A549 (cell line): ENCODE results near the gene PRDM2. TPM values are rescaled to one million over a fixed set of nuclear protein-coding genes. Genes with fewer than 3 reads are reported as not detected.

Experiments
- ATAC-seq, 2 experiments: fragments of 200-7000 bp in 1 of 2; fragments of >200 bp in 1 of 2; cut with Nextera tagmentation in 1 of 2; cut with Tn5 transposase in 1 of 2; 3 replicates each; pipeline versions ENCODE4 v1.8.0 to v1.9.1; 2018 to 2020; ENCODE audit warnings: mild to moderate bottlenecking in 1 of 2, moderate library complexity in 1 of 2
- CTCF ChIA-PET: fragments of 300-600 bp; sonication (Branson Sonifier 250); formaldehyde crosslinking; extraction: SDS; loops from one replicate; lab custom pipeline; 2021; ENCODE audit warnings: antibody characterized with exemption, inconsistent platforms; lab: Yijun Ruan, JAX
- POLR2A ChIA-PET: fragments of 350-600 bp; formaldehyde crosslinking; extraction: SDS; loops from one replicate; lab custom pipeline; 2021; ENCODE audit warnings: antibody characterized with exemption, inconsistent platforms; lab: Yijun Ruan, JAX
- DNase-seq, 2 experiments: peaks; one replicate each; pipeline versions ENCODE4 v3.0.0 to v3.0.0-alpha.2; 2011 to 2016; ENCODE audit warnings: low read depth in 1 of 2, low spot score in 1 of 2
- FAIRE-seq: peaks from 2 replicates; lab custom pipeline; 2011; peaks lifted over from hg19 to GRCh38; lab: Jason Lieb, UNC
- H3K27ac ChIP-seq, 2 experiments: fragments of >200 bp; sonication (Bioruptor Twin); formaldehyde crosslinking; 3 replicates each; pipeline ENCODE4 v1.5.1; 2016 to 2017
- H3K4me1 ChIP-seq: fragments of >200 bp; sonication (Bioruptor Twin); formaldehyde crosslinking; 3 replicates; pipeline ENCODE4 v1.6.1; 2016
- H3K4me2 ChIP-seq: fragments of >200 bp; sonication (Bioruptor Twin); formaldehyde crosslinking; 3 replicates; pipeline ENCODE4 v1.6.1; 2016
- H3K4me3 ChIP-seq: fragments of >200 bp; sonication (Bioruptor Twin); formaldehyde crosslinking; 3 replicates; pipeline ENCODE4 v1.5.1; 2016
- H3K9me3 ChIP-seq: fragments of >200 bp; sonication (Bioruptor Twin); formaldehyde crosslinking; 3 replicates; pipeline ENCODE4 v1.6.1; 2016
- BHLHE40 ChIP-seq: IDR thresholded peaks from 2 replicates; pipeline ENCODE4 v1.6.1; 2012; ENCODE audit warnings: low read depth, low read length, inconsistent platforms
- CEBPB ChIP-seq, 2 experiments: fragments of >200 bp in 1 of 2; sonication (Bioruptor Twin) in 1 of 2; formaldehyde crosslinking in 1 of 2; IDR thresholded peaks; 2 replicates each; pipeline ENCODE4 v1.6.1; 2012 to 2016
- CHD2 ChIP-seq: fragments of 150-350 bp; IDR thresholded peaks from 2 replicates; pipeline ENCODE4 v1.6.1; 2014; ENCODE audit warnings: low read length; ENCODE audit not compliant: partially characterized antibody
- EHMT2 ChIP-seq: fragments of 200-600 bp; sonication (generic); IDR thresholded peaks from 2 replicates; pipeline ENCODE4 v1.6.1; 2016; ENCODE audit warnings: antibody characterized with exemption, low read depth, mild to moderate bottlenecking, moderate library complexity
- ESRRA ChIP-seq: fragments of 150-350 bp; IDR thresholded peaks from 2 replicates; pipeline ENCODE4 v1.6.1; 2014; ENCODE audit warnings: mild to moderate bottlenecking, low read length, borderline replicate concordance
- GATA3 ChIP-seq: IDR thresholded peaks from 2 replicates; pipeline ENCODE4 v1.6.1; 2012; ENCODE audit warnings: borderline replicate concordance
- HDAC2 ChIP-seq: fragments of 200-600 bp; sonication (generic); IDR thresholded peaks from 2 replicates; pipeline ENCODE4 v1.6.1; 2016
- HEYL ChIP-seq: fragments of 250-450 bp; sonication (Bioruptor Pico); IDR thresholded peaks from 2 replicates; pipeline ENCODE4 v1.8.0; 2021; ENCODE audit warnings: mild to moderate bottlenecking, moderate library complexity
- HOXB13 ChIP-seq: fragments of 250-450 bp; sonication (Bioruptor Pico); IDR thresholded peaks from 2 replicates; pipeline ENCODE4 v1.5.0; 2020; ENCODE audit warnings: low read depth, mild to moderate bottlenecking, moderate library complexity
- JUN ChIP-seq, 2 experiments: fragments of >200 bp; sonication (Bioruptor Twin); formaldehyde crosslinking; IDR thresholded peaks; 2 replicates in 1 of 2; 3 replicates in 1 of 2; pipeline ENCODE4 v1.6.1; 2016 to 2017
- MAX ChIP-seq: IDR thresholded peaks from 2 replicates; pipeline ENCODE4 v1.6.1; 2012
- NPAS2 ChIP-seq: fragments of 250-450 bp; sonication (Bioruptor Pico); IDR thresholded peaks from 2 replicates; pipeline ENCODE4 v1.8.0; 2022; ENCODE audit warnings: mild to moderate bottlenecking, moderate library complexity, borderline replicate concordance
- NR3C1 ChIP-seq: fragments of >200 bp; sonication (Bioruptor Twin); formaldehyde crosslinking; IDR thresholded peaks from 3 replicates; pipeline ENCODE4 v1.6.1; 2017
- RCOR1 ChIP-seq: fragments of 150-350 bp; IDR thresholded peaks from 2 replicates; pipeline ENCODE4 v1.6.1; 2014; ENCODE audit warnings: antibody characterized with exemption, low read length, low read depth
- REST ChIP-seq: fragments of 200-600 bp; sonication (generic); IDR thresholded peaks from 2 replicates; pipeline ENCODE4 v1.6.1; 2016; ENCODE audit warnings: antibody characterized with exemption, mild to moderate bottlenecking, moderate library complexity
- SMC3 ChIP-seq: fragments of >200 bp; sonication (Bioruptor Twin); formaldehyde crosslinking; IDR thresholded peaks from 3 replicates; pipeline ENCODE4 v1.6.1; 2018; ENCODE audit warnings: inconsistent platforms
- ZFP36 ChIP-seq: fragments of 450-650 bp; IDR thresholded peaks from 2 replicates; pipeline ENCODE4 v1.6.1; 2014; ENCODE audit warnings: borderline replicate concordance; ENCODE audit not compliant: partially characterized antibody
- ZNF302 ChIP-seq: fragments of 250-450 bp; sonication (Bioruptor Pico); IDR thresholded peaks from 2 replicates; pipeline ENCODE4 v1.9.0; 2021; ENCODE audit warnings: inconsistent platforms, mild to moderate bottlenecking, moderate library complexity
- WGBS: methylation state at CpG from one replicate; pipeline ENCODE4 v1.1.6; 2017; ENCODE audit errors: missing lambda C conversion rate; 5-methylcytosine and 5-hydroxymethylcytosine counted together
- polyA plus RNA-seq, 4 experiments: library from polyadenylated mRNA; depleted of rRNA in 3 of 4; stranded (reverse); fragments of >200 nt; fragmentation: RNase III in 1 of 4; extraction: RNeasy Plus Mini Kit Qiagen cat#74134 plus additional on column Dnase treatment in 1 of 4; gene quantifications; 2 replicates in 3 of 4; 3 replicates in 1 of 4; pipeline ENCODE4 v1.2.3, GENCODE V29; 2011 to 2017

Gene PRDM2
- polyA plus RNA-seq, 2 of the 4 experiments (the other 2 are of a cell fraction), result 7.9 to 8.4 TPM

GRCh38 chr1:13694886-13695684 lies 4.9 kb upstream of the PRDM2 start (continued):
- no peak for TF ChIP-seq GATA3

GRCh38 chr1:13697738-13698137 lies 2.2 kb upstream of the PRDM2 start:
- no peak for FAIRE-seq
- H3K4me2 ChIP-seq, result no peak overlapping the region
- DNase-seq, result peak in 1 of 2 experiments; percentile 2
- 0 out of 3 replicates have a peak, but pooled peaks cover 4% of the 10 kb centered on the region for H3K4me1 ChIP-seq
- H3K9me3 ChIP-seq, result no peaks in the 10 kb centered on the region; the same call in 2 of the 3 replicates
- no peak overlapping the region for H3K4me3 ChIP-seq
- WGBS, result 52% methylated on average over 2 of the region's 2 CpGs
- CTCF ChIA-PET, result no interaction called here
- H3K27ac ChIP-seq, result no peak overlapping the region
- no peak for TF ChIP-seq NPAS2 (CRISPR knock-in tag)
- TF ChIP-seq HDAC2, result no peak
- no peak for TF ChIP-seq ZFP36
- TF ChIP-seq ESRRA, result no peak
- no peak for TF ChIP-seq ZNF302 (CRISPR knock-in tag)
- POLR2A ChIA-PET, result no interaction called here
- ATAC-seq, result no peak

GRCh38 chr1:13699510-13699909 lies 478 bp upstream of the PRDM2 start:
- FAIRE-seq, result no peak
- ChIA-PET POLR2A (no interaction called here), CTCF (interaction anchor here (0.5 to 1.0 kb wide), 2 partner anchors 13 to 111 kb away, joined by 3 read pairs; no protein-coding TSS in a partner anchor)
- 69% methylated on average over 14 of the region's 16 CpGs for WGBS
- DNase-seq, result peak in 1 of 2 experiments; percentile 20
- ATAC-seq, result peak in 1 of 2 experiments; percentile 55; a peak in 3 of 6 replicates
- Histone ChIP-seq H3K9me3 (no peaks in the 10 kb centered on the region; the same call in 2 of the 3 replicates), H3K4me1 (0 out of 3 replicates have a peak, but pooled peaks cover 4% of the 10 kb centered on the region), H3K27ac (peak overlapping the region; percentile 83 to 99), H3K4me3 (peak overlapping the region; percentile 71), H3K4me2 (peak overlapping the region; percentile 82)
- TF ChIP-seq EHMT2 (no peak), NR3C1 (no peak), ZNF302 (CRISPR knock-in tag) (no peak), NPAS2 (CRISPR knock-in tag) (no peak), REST (no peak), CHD2 (no peak), JUN (IDR thresholded peaks at IDR 0.05) (no peak), HDAC2 (no peak), SMC3 (no peak), HEYL (CRISPR knock-in tag) (no peak), MAX (no peak), CEBPB (IDR thresholded peaks at IDR 0.05) (no peak), GATA3 (no peak), BHLHE40 (no peak), RCOR1 (no peak), HOXB13 (no peak)
